GM18870 (cell line): ENCODE results near the gene TBC1D20.

Experiments
- ATAC-seq: cut with Tn5 transposase; IDR thresholded peaks from one replicate; pipeline ENCODE4 v1.9.1; 2021; ENCODE audit warnings: moderate library complexity; ENCODE audit not compliant: unreplicated experiment

The TBC1D20 gene

GRCh38 chr20:440148-440547 lies 22.2 kb downstream of the TBC1D20 start:
- ATAC-seq: no peak

GRCh38 chr20:438571-439469 lies 23.5 kb downstream of the TBC1D20 start:
- ATAC-seq: no peak

GRCh38 chr20:437787-438486 lies 24.4 kb downstream of the TBC1D20 start:
- ATAC-seq: no peak

GRCh38 chr20:436476-436875 lies 25.9 kb downstream of the TBC1D20 start:
- ATAC-seq: no peak

GRCh38 chr20:435558-435957 lies 26.8 kb downstream of the TBC1D20 start:
- ATAC-seq: no peak

GRCh38 chr20:434661-435419 lies 27.5 kb downstream of the TBC1D20 start:
- no peak for ATAC-seq

GRCh38 chr20:434221-434620 lies 28.1 kb downstream of the TBC1D20 start:
- no peak for ATAC-seq

- peak; percentile 70 for ATAC-seq
Measured at GRCh38 chr20:433300-433975, 28.9 kb downstream of the TBC1D20 start.

- ATAC-seq: no peak
Measured at GRCh38 chr20:432677-433299, 29.5 kb downstream of the TBC1D20 start.

- ATAC-seq: no peak
Measured at GRCh38 chr20:432208-432607, 30.1 kb downstream of the TBC1D20 start.

GRCh38 chr20:431012-431904 lies 31.1 kb downstream of the TBC1D20 start:
- ATAC-seq: no peak

- no peak for ATAC-seq
Measured at GRCh38 chr20:430091-430999, 32.0 kb downstream of the TBC1D20 start.

GRCh38 chr20:428658-429200 lies 33.6 kb downstream of the TBC1D20 start:
- ATAC-seq: no peak

- ATAC-seq: no peak
Measured at GRCh38 chr20:427849-428657, 34.3 kb downstream of the TBC1D20 start.

GRCh38 chr20:427401-427800 lies 34.9 kb downstream of the TBC1D20 start:
- ATAC-seq: no peak

GRCh38 chr20:426566-426965 lies 35.8 kb downstream of the TBC1D20 start:
- no peak for ATAC-seq

- no peak for ATAC-seq
Measured at GRCh38 chr20:421685-422250, 40.6 kb downstream of the TBC1D20 start.
